HG03354 (cell line): Measurements from ENCODE around the gene TBC1D3I.
"Not testable (repeated sequence)": the region's sequence is repeated elsewhere in the genome, so short reads cannot be mapped to it uniquely, and the experiment has no call there.

Source experiments
- ATAC-seq: cut with Tn5 transposase; IDR thresholded peaks from one replicate; pipeline ENCODE4 v1.9.1; 2021; ENCODE audit warnings: mild to moderate bottlenecking; ENCODE audit not compliant: unreplicated experiment, poor library complexity, severe bottlenecking

TBC1D3I gene

DNA sequence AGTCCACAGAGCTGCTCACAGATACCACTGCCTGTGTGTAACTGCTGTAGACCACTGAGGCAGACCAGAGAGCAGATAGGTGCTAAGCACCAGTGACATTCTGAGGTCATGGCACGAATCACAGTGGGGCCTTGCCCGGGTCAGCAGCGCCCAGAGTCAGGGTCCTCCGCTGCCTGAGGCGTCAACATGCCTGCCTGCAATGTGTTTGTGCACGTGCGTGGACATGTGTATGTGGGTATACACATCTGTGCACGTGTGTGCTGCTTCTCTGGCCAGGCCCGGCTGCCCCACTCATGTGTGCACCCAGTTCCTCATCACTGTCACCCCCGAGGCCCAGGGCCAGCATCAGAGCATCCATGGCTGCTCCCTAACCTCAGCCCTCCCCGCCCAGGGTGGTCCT lies at the start of gene TBC1D3I:
Gene TBC1D3I, minus strand, starts transcription at position 101 of the 400 bp plus-strand sequence. CDS start 1,585 bp downstream, outside the sequence.
- not testable (repeated sequence) for ATAC-seq

DNA sequence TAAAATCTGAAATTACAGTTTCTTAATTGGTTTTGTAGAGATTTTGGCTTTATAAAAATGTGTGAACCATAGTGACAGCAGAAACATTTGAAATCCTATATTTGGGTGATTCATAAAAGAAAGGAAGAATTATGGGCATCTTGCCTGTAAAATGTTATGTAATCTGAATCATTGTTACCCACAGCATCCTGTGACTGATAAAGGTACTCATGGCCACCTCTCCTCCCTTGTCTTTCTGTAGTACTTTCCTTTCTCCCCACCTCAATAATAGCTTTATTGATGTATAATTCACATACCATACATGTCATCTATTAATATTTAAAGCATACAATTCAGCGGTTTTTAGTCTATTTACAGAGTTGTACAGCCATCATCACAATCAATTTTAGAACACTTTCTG lies 30.8 kb upstream of the TBC1D3I start:
- not testable (repeated sequence) for ATAC-seq

DNA sequence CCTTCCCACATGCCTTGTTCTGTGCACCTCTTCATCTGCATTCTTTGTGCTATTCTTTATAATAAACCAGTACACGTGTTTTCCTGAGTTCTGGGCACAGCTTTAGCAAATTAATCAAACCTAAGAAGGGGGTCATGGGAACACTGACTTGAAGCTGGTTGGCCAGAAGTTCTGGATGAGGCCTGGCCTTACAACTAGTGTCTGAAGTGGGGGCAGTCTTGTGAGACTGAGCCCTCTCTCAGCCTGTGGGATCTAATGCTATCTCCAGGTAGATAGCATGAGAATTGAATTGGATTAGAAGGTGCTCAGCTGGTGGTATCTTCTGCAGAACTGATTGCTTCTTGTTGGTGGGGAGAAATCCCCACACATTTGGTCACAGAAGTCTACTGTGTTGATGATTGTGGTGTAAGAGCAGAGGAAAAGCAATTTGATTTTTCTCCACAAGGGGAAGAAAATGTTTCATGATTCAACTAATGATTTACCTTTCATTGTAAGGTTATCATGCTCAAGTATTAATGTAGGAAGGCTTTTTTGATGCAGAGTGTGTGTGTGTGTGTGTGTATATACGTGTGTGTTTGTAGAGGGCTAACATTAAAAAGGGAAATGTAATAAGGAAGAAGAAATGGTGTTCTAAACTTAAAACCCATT lies 25.7 kb upstream of the TBC1D3I start:
- not testable (repeated sequence) for ATAC-seq

DNA sequence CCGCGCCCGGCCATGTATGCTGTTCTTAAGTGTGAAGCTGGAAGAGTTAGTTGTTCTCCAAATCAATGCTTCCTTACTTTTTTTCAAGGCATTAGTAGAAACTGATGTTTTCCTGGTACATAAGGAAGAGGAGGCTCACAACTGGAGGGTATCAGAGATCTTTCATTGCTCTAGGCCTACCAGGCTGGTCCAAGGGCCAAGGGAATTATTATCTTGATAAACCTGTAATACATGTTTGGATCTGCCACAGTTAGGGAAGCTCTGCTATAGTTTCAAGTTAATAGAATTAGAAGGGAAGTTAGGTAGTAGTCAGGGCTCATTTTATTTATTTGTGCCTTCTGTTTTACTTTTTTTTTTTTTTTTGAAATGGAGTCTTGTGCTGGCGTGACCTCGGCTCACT lies 19.8 kb upstream of the TBC1D3I start:
- not testable (repeated sequence) for ATAC-seq

DNA sequence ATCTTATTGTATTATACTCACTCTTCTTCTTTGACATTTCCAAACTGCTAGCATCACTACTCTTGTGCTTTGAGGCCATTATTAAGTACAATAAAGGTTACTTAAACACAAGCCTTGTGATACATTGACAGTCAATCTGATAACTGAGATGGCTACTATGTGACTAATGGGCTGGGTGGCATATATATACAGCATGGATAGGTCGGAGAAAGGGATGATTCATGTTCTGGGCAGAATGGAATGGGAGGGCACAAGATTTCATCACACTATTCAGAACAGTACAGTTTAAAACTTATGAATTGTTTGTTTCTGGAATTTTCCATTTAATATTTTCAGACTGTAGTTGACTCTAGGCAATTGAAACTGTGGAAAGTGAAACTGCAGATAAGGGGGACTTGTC lies 18.9 kb upstream of the TBC1D3I start:
- not testable (repeated sequence) for ATAC-seq

DNA sequence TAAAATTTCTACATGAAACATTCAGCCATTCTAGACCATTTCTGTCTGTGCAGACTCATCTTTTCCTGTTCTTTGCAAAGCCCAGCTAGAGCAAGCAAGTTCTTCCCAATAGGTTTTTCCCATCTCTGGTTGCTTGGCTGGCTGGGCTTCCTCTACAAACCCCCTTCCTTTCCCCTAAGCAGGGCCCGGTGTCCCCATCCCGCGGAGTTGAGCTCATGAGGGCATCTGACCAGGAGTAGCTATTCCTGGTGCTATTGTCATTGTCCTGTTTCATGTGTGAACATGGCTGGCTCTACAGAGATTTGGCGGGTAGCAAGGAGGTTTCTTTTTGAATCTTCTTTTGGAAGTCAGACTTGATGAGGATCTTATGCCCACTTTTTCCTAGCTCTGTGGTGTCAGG lies 22.3 kb downstream of the TBC1D3I start:
- ATAC-seq = not testable (repeated sequence)

DNA sequence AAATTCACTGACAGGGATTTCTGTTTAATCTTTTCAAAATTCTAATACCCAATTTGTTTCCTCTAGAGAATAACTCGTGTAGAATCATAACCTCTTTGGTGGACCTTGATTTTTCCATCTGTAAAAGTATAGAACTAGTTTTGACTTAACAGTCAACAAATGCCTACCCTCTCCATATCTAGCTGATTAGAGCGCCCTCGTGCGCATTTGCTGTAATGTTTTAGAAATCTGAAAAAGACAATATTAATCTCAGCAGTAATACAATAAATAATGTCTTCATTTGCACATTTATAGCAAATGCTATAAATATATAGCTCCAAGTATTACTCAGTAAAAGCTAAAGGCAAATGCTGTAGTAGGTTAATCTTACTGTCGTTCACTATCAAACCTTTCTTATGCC lies 34.7 kb downstream of the TBC1D3I start:
- ATAC-seq = not testable (repeated sequence)

DNA sequence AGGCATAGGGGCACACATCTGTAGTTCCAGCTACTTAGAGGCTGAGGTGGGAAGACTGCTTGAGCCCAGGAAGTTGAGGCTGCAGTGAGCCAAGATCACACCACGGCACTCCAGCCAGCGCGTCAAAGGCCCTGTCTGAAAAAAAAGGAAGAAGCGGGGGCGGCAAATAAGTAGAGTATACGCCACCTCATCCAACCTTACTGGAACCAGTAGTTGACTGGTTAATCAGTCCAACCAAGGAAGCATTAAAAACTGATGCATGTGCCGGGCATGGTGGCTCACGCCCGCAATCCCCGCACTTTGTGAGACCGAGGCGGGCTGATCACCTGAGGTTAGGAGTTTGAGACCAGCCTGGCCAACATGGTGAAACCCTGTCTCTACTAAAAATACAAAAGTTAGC lies 41.4 kb downstream of the TBC1D3I start:
- not testable (repeated sequence) for ATAC-seq

DNA sequence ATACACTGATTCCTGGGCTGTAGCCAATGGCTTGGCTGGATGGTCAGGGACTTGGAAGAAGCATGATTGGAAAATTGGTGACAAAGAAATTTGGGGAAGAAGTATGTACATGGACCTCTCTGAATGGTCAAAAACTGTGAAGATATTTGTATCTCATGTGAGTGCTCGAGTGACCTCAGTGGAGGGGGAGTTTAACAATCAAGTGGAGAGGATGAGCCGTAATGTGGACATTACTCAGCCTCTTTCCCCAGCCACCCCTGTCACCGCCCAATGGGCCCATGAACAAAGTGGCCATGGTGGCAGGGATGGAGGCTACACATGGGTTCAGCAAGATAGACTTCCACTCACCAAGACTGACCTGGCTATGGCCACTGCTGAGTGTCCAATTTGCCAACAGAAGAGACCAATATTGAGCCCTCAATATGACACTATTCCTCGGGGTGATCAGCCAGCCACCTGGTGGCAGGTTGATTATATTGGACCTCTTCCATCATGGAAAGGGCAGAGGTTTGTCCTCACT lies 42.7 kb downstream of the TBC1D3I start:
- not testable (repeated sequence) for ATAC-seq

DNA sequence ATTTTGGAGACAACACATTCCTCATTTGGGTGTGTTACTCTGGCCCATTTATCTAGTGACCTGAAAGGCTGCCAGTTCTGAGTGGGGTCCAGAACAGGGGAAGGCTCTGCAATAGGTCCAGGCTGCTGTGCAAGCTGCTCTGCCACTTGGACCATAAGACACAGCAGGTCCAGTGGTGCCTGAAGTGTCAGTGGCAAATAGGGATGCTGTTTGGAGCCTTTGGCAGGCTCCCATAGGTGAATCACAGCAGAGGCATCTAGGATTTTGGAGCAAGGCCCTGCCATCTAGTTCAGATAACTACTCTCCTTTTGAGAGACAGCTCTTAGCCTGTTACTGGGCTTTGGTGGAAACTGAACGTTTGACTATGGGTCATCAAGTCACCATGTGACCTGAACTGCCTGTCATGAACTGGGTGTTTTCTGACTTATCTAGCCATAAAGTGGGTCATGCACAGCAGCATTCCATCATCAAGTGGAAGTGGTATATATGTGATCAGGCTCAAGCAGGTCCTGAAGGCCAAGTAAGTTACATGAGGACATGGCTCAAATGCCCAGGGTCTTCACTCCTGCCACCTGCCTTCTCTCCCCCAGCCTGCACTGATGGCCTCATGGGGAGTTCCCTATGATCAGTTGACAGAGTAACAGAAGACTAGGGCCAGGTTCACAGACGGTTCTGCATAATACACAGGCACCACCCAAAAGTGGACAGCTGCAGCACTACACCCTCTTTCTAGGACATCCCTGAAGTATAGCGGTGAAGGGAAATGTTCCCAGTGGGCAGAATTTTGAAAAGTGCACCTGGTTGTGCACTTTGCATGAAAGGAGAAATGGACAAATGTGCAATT lies 43.4 kb downstream of the TBC1D3I start:
- not testable (repeated sequence) for ATAC-seq

DNA sequence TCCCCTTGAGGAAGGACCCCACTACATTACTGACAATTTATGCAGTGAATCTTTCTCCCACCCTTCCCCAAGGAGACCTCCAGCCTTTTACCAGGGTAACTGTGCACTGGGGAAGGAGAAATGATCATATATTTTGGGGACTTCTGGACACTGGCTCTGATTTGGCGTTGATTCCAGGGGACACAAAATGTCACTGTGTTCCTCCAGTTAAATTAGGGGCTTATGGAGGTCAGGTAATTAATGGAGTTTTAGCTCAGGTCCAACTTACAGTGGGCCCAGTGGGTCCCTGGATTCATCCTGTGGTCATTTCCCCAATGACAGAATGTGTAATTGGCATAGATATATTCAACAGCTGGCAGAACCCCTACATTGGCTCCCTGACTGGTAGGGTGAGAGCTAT lies 44.8 kb downstream of the TBC1D3I start:
- not testable (repeated sequence) for ATAC-seq

DNA sequence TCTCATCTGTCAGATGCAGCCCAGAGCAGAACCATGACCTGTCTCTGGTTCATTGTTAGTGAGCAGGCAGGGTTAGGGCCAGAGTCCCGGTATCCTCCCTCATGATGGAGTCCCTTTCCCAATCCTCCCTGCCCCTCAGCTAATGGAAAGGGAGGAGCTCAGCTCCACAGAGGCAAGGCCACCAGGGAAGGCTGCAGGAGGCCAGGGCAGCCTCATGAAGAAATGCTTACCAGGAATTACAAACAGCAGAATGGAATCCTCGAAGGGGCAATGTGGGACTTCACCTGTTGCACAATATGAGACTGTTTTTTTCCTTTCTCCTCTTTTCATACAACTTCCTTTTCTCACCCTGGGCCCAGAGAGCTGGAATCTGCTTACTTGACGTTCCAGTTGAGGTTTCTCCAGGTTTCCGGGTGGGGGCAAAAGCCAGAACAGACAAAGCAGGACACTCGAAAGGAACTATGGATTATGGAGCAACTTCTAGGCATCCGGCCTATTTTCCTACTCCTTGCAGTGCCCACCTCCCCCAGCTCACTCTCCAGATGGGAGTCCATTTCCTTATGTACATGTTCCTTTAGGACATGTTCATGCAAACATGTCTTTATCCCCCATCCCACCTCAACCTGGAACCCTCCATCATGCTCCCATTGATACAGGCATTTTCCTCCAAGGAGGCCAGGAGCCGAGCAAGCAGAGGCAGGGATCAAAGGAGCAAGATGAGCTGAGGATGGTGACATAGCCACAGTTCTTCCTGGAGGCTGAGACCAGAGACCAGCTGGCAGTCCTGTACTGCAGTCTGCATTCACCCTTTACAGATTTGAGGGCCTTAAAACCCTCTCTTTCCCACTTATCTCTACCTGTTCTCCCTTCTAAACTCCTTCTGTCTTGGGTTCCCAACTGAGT lies 48.7 kb downstream of the TBC1D3I start:
- ATAC-seq = not testable (repeated sequence)

DNA sequence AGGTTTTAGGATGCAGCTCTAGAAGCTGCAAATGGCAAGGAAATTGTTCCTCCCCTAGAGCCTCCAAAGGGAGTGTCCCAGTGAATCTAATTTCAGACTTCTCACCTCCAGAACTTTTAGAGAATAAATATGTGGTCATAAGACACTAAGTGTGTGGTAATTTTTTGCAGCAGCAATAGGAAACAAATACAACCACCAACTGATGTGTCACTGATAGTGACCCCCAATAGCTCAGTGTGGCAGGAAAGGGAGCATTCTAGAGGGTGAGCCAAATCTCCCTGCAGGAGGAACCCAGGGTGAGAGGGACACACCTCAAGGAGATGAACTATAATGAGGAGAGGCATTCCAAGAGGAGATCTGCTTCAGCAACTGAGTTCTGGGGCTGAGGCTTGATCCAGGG lies 49.5 kb downstream of the TBC1D3I start:
- no peak for ATAC-seq

DNA sequence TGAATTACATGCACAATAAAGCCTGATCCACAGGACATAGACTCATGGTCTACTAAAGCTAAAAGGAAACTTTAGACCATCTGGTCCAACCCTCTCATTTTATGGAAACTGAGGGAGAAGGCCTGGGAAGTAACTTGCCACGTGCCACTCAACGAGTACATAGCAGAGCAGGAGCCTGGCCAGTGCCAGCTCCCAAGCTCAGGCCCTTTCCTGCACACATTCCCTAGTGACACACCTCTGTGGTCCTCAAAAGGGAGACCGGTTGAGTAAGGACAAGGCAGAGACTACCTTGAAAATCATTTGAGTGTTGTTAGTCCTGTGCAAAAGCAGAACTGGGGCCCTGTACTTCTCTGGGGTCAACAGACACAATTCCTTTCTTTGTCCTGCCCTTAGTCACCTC lies 50.7 kb downstream of the TBC1D3I start:
- no peak for ATAC-seq

DNA sequence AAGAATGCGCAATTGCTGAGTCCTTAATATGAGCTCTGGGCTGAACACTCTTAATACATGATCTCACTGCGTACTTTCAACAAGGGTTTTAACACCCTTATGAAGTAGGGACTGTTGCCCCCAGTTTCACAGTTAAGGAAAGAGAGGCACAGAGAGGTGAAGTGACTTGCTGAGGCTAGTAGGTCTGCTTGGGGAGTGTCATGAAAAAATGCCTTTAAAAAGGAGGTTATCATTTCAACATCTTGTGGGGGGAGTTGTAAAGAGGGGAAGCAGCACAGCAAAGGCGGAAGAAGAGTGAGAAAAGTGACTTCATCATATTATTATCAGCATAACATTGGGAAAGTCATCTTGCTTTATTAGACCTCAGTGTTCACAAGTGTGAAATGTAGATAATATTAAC lies 51.4 kb downstream of the TBC1D3I start:
- no peak for ATAC-seq

DNA sequence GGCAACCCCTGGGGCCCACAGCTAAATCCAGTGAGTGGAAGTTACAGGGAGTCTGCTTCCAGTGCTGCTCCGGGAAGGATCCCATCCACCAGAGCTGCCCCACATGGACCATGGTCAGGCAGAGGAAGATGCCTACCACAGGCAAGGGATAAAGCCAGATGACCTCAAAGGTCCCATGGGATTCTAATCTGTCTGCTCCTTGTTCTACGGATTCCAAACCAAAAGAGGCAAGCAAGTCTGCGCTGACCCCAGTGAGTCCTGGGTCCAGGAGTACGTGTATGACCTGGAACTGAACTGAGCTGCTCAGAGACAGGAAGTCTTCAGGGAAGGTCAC lies 52.1 kb downstream of the TBC1D3I start:
- no peak for ATAC-seq

DNA sequence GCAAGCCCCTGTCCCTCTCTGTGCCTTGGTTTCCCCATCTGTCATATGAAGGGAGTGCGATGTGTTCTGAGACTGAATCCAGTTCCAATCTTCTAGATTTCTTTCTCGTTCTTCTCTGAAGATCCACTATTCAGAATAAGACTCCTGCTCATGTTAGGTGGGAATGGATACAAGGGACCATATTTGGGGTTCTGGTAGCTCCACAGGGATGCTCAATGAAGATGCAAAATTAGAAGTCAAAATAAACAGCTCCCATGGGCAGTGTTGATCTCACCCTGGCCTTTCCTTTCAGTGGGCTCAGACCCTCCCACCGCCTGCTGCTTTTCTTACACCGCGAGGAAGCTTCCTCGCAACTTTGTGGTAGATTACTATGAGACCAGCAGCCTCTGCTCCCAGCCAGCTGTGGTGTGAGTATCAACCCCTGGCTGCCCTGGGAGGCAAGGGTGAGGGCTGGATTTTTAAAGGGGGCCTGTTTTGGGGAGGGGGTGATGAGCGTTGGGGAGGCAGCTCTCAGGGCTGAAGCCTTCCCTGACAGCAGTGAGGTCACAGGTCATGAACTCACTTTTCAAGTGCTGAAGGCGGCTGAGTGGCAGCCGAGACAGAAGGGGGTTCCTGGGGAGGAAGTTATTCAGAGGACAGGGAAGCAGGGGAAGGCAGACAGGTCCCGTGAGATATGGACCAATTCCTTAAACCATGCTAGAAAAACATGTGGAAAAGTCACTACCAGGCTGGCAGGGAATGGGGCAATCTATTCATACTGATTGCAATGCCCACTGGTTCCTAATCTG lies 52.7 kb downstream of the TBC1D3I start:
- not testable (repeated sequence) for ATAC-seq

DNA sequence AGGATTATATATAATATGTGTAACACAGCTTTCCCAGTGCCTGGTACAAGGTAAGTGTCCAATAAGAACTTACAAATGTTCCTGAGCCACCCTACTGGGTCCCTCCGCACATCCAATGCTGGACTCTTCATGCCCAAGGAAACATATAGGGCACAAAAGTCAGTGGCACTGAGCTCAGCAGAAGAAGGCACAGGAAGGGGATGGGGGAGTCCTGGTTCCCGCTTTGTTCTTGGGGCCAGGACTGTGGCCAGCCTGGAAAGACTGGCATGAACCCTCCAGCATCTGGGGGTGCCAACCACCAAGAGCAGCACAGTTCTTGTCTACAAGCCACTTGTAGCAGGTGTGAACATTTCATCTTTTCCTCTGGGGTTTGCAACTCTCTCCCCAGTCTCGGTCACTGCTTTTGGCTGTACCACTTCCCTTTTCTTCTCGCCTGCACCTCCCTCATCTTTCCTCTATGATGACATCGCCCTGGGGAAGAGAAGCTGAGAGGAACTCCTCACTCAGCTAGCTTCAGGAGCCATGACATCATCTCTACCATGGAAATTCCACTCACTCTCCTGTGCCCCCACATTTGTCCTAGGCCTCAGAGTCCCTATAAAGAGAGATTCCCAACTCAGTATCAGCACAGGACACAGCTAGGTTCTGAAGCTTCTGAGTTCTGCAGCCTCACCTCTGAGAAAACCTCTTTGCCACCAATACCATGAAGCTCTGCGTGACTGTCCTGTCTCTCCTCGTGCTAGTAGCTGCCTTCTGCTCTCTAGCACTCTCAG lies 53.7 kb downstream of the TBC1D3I start, which contains the start of gene CCL4L2:
Gene CCL4L2, plus strand, starts transcription at position 625 of the 773 bp plus-strand sequence.
- ATAC-seq = peak; percentile 74
